A673 (cell line): ENCODE measurements around the gene SNRPA.

ENCODE experiments used
- CTCF ChIP-seq: fragments of 300-800, 200-600 bp; sonication (generic); conservative IDR thresholded peaks from 2 replicates; pipeline ENCODE4 v1.5.1; 2017; ENCODE audit warnings: low read depth, mild to moderate bottlenecking, antibody characterized with exemption, low read length, moderate library complexity, mixed read lengths
- EZH2 ChIP-seq: fragments of 200-600 bp; sonication (generic); IDR thresholded peaks from 2 replicates; pipeline ENCODE4 v1.6.1; 2017; ENCODE audit warnings: borderline replicate concordance, low read depth, mild to moderate bottlenecking, mixed read lengths, antibody characterized with exemption, low read length; ENCODE audit not compliant: poor library complexity, severe bottlenecking

- TF ChIP-seq EZH2, result no peak
- no peak for TF ChIP-seq CTCF
These were observed 32.1 kb upstream of the SNRPA start for GRCh38 chr19:40718774-40719391.
